GM19452 (cell line): ENCODE data around the gene RTBDN.
A peak's percentile ranks its signal among the peaks of the same experiment; 100 is the strongest.
"Not testable (repeated sequence)": the region's sequence is repeated elsewhere in the genome, so short reads cannot be mapped to it uniquely, and the experiment has no call there.

Source experiments
- ATAC-seq: cut with Tn5 transposase; IDR thresholded peaks from one replicate; pipeline ENCODE4 v1.9.1; 2021; ENCODE audit not compliant: unreplicated experiment

Gene RTBDN

GRCh38 chr19:12825254-12826131 lies 8.9 kb downstream of the RTBDN start:
- no peak for ATAC-seq

- ATAC-seq = no peak
Measured at GRCh38 chr19:12821761-12822160, 12.6 kb downstream of the RTBDN start.

- not testable (repeated sequence) for ATAC-seq
Measured at GRCh38 chr19:12817810-12818209, 16.6 kb downstream of the RTBDN start.

- not testable (repeated sequence) for ATAC-seq
Measured at GRCh38 chr19:12817188-12817587, 17.2 kb downstream of the RTBDN start.

GRCh38 chr19:12815088-12815487 lies 19.3 kb downstream of the RTBDN start:
- ATAC-seq = no peak

GRCh38 chr19:12806242-12807081 lies 27.9 kb downstream of the RTBDN start, which contains the start of gene RNASEH2A:
RNASEH2A (plus strand) TSS chr19:12806584; CDS start chr19:12806674, 90 bp downstream.
- ATAC-seq = peak; percentile 83

GRCh38 chr19:12804051-12804450 lies 30.3 kb downstream of the RTBDN start:
- ATAC-seq = no peak

- no peak for ATAC-seq
Measured at GRCh38 chr19:12802267-12803106, 31.9 kb downstream of the RTBDN start.

GRCh38 chr19:12801466-12802266 lies 32.7 kb downstream of the RTBDN start, which contains the start of the genes PRDX2 and THSD8:
PRDX2 (minus strand) TSS chr19:12801800; CDS start chr19:12801261, 539 bp downstream.
THSD8 (plus strand) TSS chr19:12802069; CDS start chr19:12802072, 3 bp downstream.
- ATAC-seq = no peak

GRCh38 chr19:12800923-12801465 lies 33.4 kb downstream of the RTBDN start:
- no peak for ATAC-seq

GRCh38 chr19:12800466-12800770 lies 34.0 kb downstream of the RTBDN start:
- no peak for ATAC-seq

- ATAC-seq = no peak
Measured at GRCh38 chr19:12799742-12800465, 34.5 kb downstream of the RTBDN start.

GRCh38 chr19:12797607-12798006 lies 36.8 kb downstream of the RTBDN start:
- ATAC-seq = not testable (repeated sequence)

- ATAC-seq = no peak
Measured at GRCh38 chr19:12797141-12797587, 37.2 kb downstream of the RTBDN start.

- no peak for ATAC-seq
Measured at GRCh38 chr19:12796146-12797071, 38.0 kb downstream of the RTBDN start.

- ATAC-seq = no peak
Measured at GRCh38 chr19:12794971-12795381, 39.4 kb downstream of the RTBDN start.

GRCh38 chr19:12794196-12794941 lies 40.0 kb downstream of the RTBDN start:
- ATAC-seq = no peak
